CD4-positive, alpha-beta memory T cell (primary cell): ENCODE measurements around the gene THAP7. TPM values are rescaled to one million over a fixed set of nuclear protein-coding genes. Genes with fewer than 3 reads are reported as not detected.

ENCODE experiments used
- microRNA-seq: library from miRNA; unstranded; fragments of <30 nt; microRNA quantifications from one replicate; pipeline ENCODE4 v1.2.0, GENCODE V29; 2021; ENCODE audit warnings: borderline replicate concordance, borderline number of aligned reads, borderline microRNAs expressed, mixed read lengths
- polyA plus RNA-seq, 2 donors: library from polyadenylated mRNA; unstranded; fragments of 300-500 nt; fragmentation: Illumina TruSeq; gene quantifications; one replicate each; pipeline ENCODE4 v1.2.3, GENCODE V29; 2021
- total RNA-seq, 2 experiments: library from RNA; stranded (reverse); gene quantifications; one replicate each; pipeline ENCODE4 v1.2.3, GENCODE V29; 2021

THAP7 gene
- total and polyA plus RNA-seq, 4 experiments from 2014 or later, result 45.9 to 65.0 (median 53.6) TPM

Small RNA genes within 50 kb of the gene (microRNA-seq; reads per million reads assigned to microRNA genes)
- not detected for gene MIR649

Other genes starting within 250 kb of the THAP7 start
- not detected for gene SERPIND1, start 228.0 kb downstream of the THAP7 start, total RNA-seq
- under 1 TPM; 0.07 to 0.29 TPM for gene SERPIND1, start 228.0 kb downstream of the THAP7 start, polyA plus RNA-seq
- 100 to 1,000 TPM; 142 to 145 TPM for gene PI4KA, start 143.3 kb downstream of the THAP7 start, total RNA-seq
- gene PI4KA, start 143.3 kb downstream of the THAP7 start, polyA plus RNA-seq, result 10 to 100 TPM; 31.5 to 78.5 TPM
- gene SNAP29, start 143.1 kb downstream of the THAP7 start, total RNA-seq, result 10 to 100 TPM; 24.4 to 26.1 TPM
- gene SNAP29, start 143.1 kb downstream of the THAP7 start, polyA plus RNA-seq, result 10 to 100 TPM; 18.8 to 27.8 TPM
- 10 to 100 TPM; 85.1 to 86.5 TPM for gene CRKL, start 84.7 kb downstream of the THAP7 start, total RNA-seq
- gene CRKL, start 84.7 kb downstream of the THAP7 start, polyA plus RNA-seq, result 10 to 100 TPM; 39.9 to 51.3 TPM
- 1 to 10 TPM in 1 of 2 experiments, under 1 TPM in 1; 0.55 to 1.0 TPM for gene AIFM3, start 34.9 kb downstream of the THAP7 start, total RNA-seq
- not detected for gene AIFM3, start 34.9 kb downstream of the THAP7 start, polyA plus RNA-seq
- 100 to 1,000 TPM; 112 to 114 TPM for gene LZTR1, start 19.8 kb downstream of the THAP7 start, total RNA-seq
- 10 to 100 TPM in 1 of 2 donors, 1 to 10 TPM in 1; 5.5 to 18.1 TPM for gene LZTR1, start 19.8 kb downstream of the THAP7 start, polyA plus RNA-seq
- gene P2RX6, start 13.0 kb upstream of the THAP7 start, total RNA-seq, result 1 to 10 TPM; 1.1 to 1.2 TPM
- under 1 TPM in 1 of 2 donors, not detected in 1; 0.19 TPM for gene P2RX6, start 13.0 kb upstream of the THAP7 start, polyA plus RNA-seq
- gene SLC7A4, start 30.4 kb upstream of the THAP7 start, total RNA-seq, result not detected
- gene SLC7A4, start 30.4 kb upstream of the THAP7 start, polyA plus RNA-seq, result under 1 TPM; 0.07 to 0.15 TPM
- not detected for gene LRRC74B, start 43.8 kb upstream of the THAP7 start, total RNA-seq
- not detected for gene LRRC74B, start 43.8 kb upstream of the THAP7 start, polyA plus RNA-seq